ENCODE data around the gene FAM114A1.

DNA sequence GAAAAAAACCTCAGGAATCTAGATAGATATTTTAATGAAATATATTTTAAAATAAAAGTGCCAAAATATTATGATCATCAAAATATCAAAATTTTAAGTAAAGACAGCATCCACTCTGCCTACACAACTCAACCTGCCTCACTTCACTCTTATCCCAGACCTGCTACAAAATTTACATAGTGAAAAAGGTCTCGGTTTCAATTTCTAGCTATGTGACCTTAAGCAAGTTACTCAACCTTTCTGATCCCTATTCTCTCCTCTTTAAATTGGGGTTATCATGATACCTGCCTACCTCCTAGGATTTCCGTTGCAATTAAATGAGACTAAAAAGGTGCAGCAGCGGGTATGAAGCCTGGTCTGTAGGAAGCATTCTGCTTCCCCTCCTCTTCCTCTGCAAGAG lies 72.9 kb downstream of the FAM114A1 start:
- TF ChIP-seq, protein P1, sequence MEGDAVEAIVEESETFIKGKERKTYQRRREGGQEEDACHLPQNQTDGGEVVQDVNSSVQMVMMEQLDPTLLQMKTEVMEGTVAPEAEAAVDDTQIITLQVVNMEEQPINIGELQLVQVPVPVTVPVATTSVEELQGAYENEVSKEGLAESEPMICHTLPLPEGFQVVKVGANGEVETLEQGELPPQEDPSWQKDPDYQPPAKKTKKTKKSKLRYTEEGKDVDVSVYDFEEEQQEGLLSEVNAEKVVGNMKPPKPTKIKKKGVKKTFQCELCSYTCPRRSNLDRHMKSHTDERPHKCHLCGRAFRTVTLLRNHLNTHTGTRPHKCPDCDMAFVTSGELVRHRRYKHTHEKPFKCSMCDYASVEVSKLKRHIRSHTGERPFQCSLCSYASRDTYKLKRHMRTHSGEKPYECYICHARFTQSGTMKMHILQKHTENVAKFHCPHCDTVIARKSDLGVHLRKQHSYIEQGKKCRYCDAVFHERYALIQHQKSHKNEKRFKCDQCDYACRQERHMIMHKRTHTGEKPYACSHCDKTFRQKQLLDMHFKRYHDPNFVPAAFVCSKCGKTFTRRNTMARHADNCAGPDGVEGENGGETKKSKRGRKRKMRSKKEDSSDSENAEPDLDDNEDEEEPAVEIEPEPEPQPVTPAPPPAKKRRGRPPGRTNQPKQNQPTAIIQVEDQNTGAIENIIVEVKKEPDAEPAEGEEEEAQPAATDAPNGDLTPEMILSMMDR (conservative IDR thresholded peaks at IDR 0.05), result no peak
- no peak for TF ChIP-seq ZFX (IDR thresholded peaks at IDR 0.05)
